ENCODE data around the gene EPS8L3. TPM values are rescaled to one million over a fixed set of nuclear protein-coding genes. Genes with fewer than 3 reads are reported as not detected.

EPS8L3 gene
- polyA plus RNA-seq, 1 of the 3 experiments (the other 2 are of a cell fraction): not detected

DNA sequence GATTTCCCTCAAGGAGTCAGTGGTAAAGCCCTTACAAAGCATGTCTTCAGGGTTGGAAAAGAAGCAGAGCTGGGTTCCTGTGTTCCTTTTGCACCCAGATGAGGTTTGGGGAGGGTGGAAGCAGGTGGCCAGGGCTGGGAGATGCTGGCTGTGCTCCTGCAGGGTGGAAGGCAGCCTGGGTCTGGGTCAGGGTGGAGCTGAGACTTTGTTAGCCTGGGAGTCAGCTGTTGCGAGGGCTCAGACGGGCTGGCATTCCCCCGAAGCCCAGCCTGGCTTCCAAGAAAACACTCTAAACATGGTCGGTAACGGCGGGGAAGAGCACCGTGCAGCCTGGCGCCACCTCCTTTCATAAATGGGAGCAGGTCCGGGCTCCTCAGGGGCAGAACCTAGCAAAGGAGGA lies 43.7 kb upstream of the EPS8L3 start:
- H3K27ac ChIP-seq (ENCODE audit: low read depth in 2 of 2, low read length in 1 of 2): no peak overlapping the region
- H3K36me3 ChIP-seq (replicated peaks in 1 of 2; ENCODE audit: control insufficient read depth in 1 of 2, insufficient read depth in 2 of 2, low read length in 1 of 2): no peaks in the 10 kb centered on the region
- no peaks in the 10 kb centered on the region for H4K20me1 ChIP-seq (ENCODE audit: insufficient read depth)
- H3K4me3 ChIP-seq (ENCODE audit: low read depth in 2 of 2, low read length in 1 of 2): no peak overlapping the region
- no peaks in the 10 kb centered on the region for H3K27me3 ChIP-seq (ENCODE audit: insufficient read depth)
- ChIA-PET CTCF (interaction anchor here (1.5 kb wide), 1 partner anchor 31 kb away, joined by 7 read pairs; no protein-coding TSS in a partner anchor), POLR2A (no interaction called here)
- TF ChIP-seq EZH2phosphoT487 (IDR thresholded peaks at IDR 0.05; ENCODE audit: borderline replicate concordance, low read depth) (no peak), SMC3 (IDR thresholded peaks at IDR 0.05; ENCODE audit: low read depth, low read length) (no peak), JUND (IDR thresholded peaks at IDR 0.05) (no peak), FOSL2 (IDR thresholded peaks at IDR 0.05; ENCODE audit: borderline replicate concordance, low read depth) (no peak), RCOR1 (IDR thresholded peaks at IDR 0.05; ENCODE audit: low read length) (no peak), NFIC (IDR thresholded peaks at IDR 0.05; ENCODE audit: borderline replicate concordance) (no peak), GABPA (IDR thresholded peaks at IDR 0.05; ENCODE audit: low read depth) (no peak), NRF1 (IDR thresholded peaks at IDR 0.05; ENCODE audit: low read depth, low read length) (no peak), YY1 (IDR thresholded peaks at IDR 0.05; ENCODE audit: low read depth) (no peak), CTCF (IDR thresholded peaks at IDR 0.05) (no peak), ELF1 (IDR thresholded peaks at IDR 0.05) (no peak)
- TF ChIP-seq, protein P1, sequence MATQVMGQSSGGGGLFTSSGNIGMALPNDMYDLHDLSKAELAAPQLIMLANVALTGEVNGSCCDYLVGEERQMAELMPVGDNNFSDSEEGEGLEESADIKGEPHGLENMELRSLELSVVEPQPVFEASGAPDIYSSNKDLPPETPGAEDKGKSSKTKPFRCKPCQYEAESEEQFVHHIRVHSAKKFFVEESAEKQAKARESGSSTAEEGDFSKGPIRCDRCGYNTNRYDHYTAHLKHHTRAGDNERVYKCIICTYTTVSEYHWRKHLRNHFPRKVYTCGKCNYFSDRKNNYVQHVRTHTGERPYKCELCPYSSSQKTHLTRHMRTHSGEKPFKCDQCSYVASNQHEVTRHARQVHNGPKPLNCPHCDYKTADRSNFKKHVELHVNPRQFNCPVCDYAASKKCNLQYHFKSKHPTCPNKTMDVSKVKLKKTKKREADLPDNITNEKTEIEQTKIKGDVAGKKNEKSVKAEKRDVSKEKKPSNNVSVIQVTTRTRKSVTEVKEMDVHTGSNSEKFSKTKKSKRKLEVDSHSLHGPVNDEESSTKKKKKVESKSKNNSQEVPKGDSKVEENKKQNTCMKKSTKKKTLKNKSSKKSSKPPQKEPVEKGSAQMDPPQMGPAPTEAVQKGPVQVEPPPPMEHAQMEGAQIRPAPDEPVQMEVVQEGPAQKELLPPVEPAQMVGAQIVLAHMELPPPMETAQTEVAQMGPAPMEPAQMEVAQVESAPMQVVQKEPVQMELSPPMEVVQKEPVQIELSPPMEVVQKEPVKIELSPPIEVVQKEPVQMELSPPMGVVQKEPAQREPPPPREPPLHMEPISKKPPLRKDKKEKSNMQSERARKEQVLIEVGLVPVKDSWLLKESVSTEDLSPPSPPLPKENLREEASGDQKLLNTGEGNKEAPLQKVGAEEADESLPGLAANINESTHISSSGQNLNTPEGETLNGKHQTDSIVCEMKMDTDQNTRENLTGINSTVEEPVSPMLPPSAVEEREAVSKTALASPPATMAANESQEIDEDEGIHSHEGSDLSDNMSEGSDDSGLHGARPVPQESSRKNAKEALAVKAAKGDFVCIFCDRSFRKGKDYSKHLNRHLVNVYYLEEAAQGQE (IDR thresholded peaks at IDR 0.05; ENCODE audit: low read depth, low read length): no peak
- TF ChIP-seq, protein P2, sequence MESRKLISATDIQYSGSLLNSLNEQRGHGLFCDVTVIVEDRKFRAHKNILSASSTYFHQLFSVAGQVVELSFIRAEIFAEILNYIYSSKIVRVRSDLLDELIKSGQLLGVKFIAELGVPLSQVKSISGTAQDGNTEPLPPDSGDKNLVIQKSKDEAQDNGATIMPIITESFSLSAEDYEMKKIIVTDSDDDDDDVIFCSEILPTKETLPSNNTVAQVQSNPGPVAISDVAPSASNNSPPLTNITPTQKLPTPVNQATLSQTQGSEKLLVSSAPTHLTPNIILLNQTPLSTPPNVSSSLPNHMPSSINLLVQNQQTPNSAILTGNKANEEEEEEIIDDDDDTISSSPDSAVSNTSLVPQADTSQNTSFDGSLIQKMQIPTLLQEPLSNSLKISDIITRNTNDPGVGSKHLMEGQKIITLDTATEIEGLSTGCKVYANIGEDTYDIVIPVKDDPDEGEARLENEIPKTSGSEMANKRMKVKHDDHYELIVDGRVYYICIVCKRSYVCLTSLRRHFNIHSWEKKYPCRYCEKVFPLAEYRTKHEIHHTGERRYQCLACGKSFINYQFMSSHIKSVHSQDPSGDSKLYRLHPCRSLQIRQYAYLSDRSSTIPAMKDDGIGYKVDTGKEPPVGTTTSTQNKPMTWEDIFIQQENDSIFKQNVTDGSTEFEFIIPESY (IDR thresholded peaks at IDR 0.05; ENCODE audit: borderline replicate concordance, low read depth): no peak
- H3K9ac ChIP-seq: no peak overlapping the region
- H3K9me2 ChIP-seq: no peaks in the 10 kb centered on the region
- H3F3A ChIP-seq (replicated peaks; ENCODE audit: insufficient read depth): peaks cover 5% of the 10 kb centered on the region
- WGBS (ENCODE audit: low lambda C conversion rate): 85% methylated on average over 6 of the region's 9 CpGs
- no peak for DNase-seq
- H3K4me2 ChIP-seq: no peak overlapping the region
- peaks cover 23 to 25% of the 10 kb centered on the region in 2 experiments; a peak in 3 of 4 replicates for H3K4me1 ChIP-seq (ENCODE audit: control insufficient read depth in 1 of 2, insufficient read depth in 2 of 2, low read depth in 1 of 2, low read length in 1 of 2)
- H2AFZ ChIP-seq (ENCODE audit: low read depth): no peak overlapping the region
- no peaks in the 10 kb centered on the region for H3K79me2 ChIP-seq (ENCODE audit: insufficient read depth)
- no peaks in the 10 kb centered on the region for H3K9me3 ChIP-seq
